Measurements from ENCODE around the gene TNFRSF9.

GRCh38 chr1:7921796-7922195 lies 18.8 kb downstream of the TNFRSF9 start:
- no peak for TF ChIP-seq POLR2A (IDR thresholded peaks at IDR 0.05)
- no peak for TF ChIP-seq CTCF (IDR thresholded peaks at IDR 0.05)
